ENCODE data around the gene VWA2.

The VWA2 gene

GRCh38 chr10:114278884-114279191 lies 39.8 kb downstream of the VWA2 start:
- H3K4me3 ChIP-seq: no peak overlapping the region
- H3K4me1 ChIP-seq: peaks cover 0 to 2% (median 0%) of the 10 kb centered on the region in 10 experiments; a peak in 3 of 20 replicates
- H3K9me3 ChIP-seq (replicated peaks in 1 of 11): no peaks in the 10 kb centered on the region
- H3K9ac ChIP-seq: no peak overlapping the region
- H3K27me3 ChIP-seq: no peaks in the 10 kb centered on the region
- no peak for TF ChIP-seq Cebpa-rat (IDR thresholded peaks at IDR 0.05)
- no peaks in the 10 kb centered on the region for H3K36me3 ChIP-seq
- no peak overlapping the region for H3K27ac ChIP-seq
- H4K20me1 ChIP-seq: no peaks in the 10 kb centered on the region
- H3K4me2 ChIP-seq: no peak overlapping the region

- no peak overlapping the region for H3K4me3 ChIP-seq
- no peak overlapping the region for H3K27ac ChIP-seq
- H3K27me3 ChIP-seq: no peaks in the 10 kb centered on the region
- no peaks in the 10 kb centered on the region for H3K9me3 ChIP-seq (replicated peaks in 1 of 11)
- peaks cover 0 to 6% (median 4%) of the 10 kb centered on the region in 10 experiments; a peak in 13 of 20 replicates for H3K4me1 ChIP-seq
- H3K9ac ChIP-seq: no peak overlapping the region
- H3K36me3 ChIP-seq: no peaks in the 10 kb centered on the region
- H3K4me2 ChIP-seq: no peak overlapping the region
- TF ChIP-seq Cebpa-rat (IDR thresholded peaks at IDR 0.05): no peak
- no peaks in the 10 kb centered on the region for H4K20me1 ChIP-seq
Measured at GRCh38 chr10:114279289-114279688, 40.2 kb downstream of the VWA2 start.

- Histone ChIP-seq H4K20me1 (no peaks in the 10 kb centered on the region; a peak in 1 of 22 replicates), H3K4me2 (no peak overlapping the region), H3K27ac (no peak overlapping the region), H3K4me1 (peaks cover 0 to 14% (median 12%) of the 10 kb centered on the region in 10 experiments; a peak in 13 of 20 replicates), H3K36me3 (no peaks in the 10 kb centered on the region), H3K9ac (no peak overlapping the region), H3K4me3 (no peak overlapping the region), H3K9me3 (replicated peaks in 1 of 11) (no peaks in the 10 kb centered on the region), H3K27me3 (no peaks in the 10 kb centered on the region)
- TF ChIP-seq Cebpa-rat (IDR thresholded peaks at IDR 0.05): no peak
Measured at GRCh38 chr10:114279901-114280644, 41.0 kb downstream of the VWA2 start.

- no peaks in the 10 kb centered on the region for H3K27me3 ChIP-seq
- no peaks in the 10 kb centered on the region for H3K36me3 ChIP-seq
- H3K27ac ChIP-seq: no peak overlapping the region
- H3K4me2 ChIP-seq: no peak overlapping the region
- no peaks in the 10 kb centered on the region for H3K9me3 ChIP-seq (replicated peaks in 1 of 11)
- TF ChIP-seq Cebpa-rat (IDR thresholded peaks at IDR 0.05): no peak
- peaks cover 0 to 15% (median 12%) of the 10 kb centered on the region in 10 experiments; a peak in 13 of 20 replicates for H3K4me1 ChIP-seq
- no peak overlapping the region for H3K9ac ChIP-seq
- H3K4me3 ChIP-seq: no peak overlapping the region
- H4K20me1 ChIP-seq: no peaks in the 10 kb centered on the region; a peak in 1 of 22 replicates
Measured at GRCh38 chr10:114281006-114281405, 42.0 kb downstream of the VWA2 start.

GRCh38 chr10:114281461-114281860 lies 42.4 kb downstream of the VWA2 start:
- H3K4me2 ChIP-seq: no peak overlapping the region
- no peak overlapping the region for H3K9ac ChIP-seq
- TF ChIP-seq Cebpa-rat (IDR thresholded peaks at IDR 0.05): no peak
- H3K9me3 ChIP-seq (replicated peaks in 1 of 11): no peaks in the 10 kb centered on the region
- no peaks in the 10 kb centered on the region for H3K36me3 ChIP-seq
- no peaks in the 10 kb centered on the region for H3K27me3 ChIP-seq
- H3K4me3 ChIP-seq: no peak overlapping the region
- no peaks in the 10 kb centered on the region; a peak in 1 of 22 replicates for H4K20me1 ChIP-seq
- no peak overlapping the region for H3K27ac ChIP-seq
- peaks cover 0 to 15% (median 12%) of the 10 kb centered on the region in 10 experiments; a peak in 13 of 20 replicates for H3K4me1 ChIP-seq

GRCh38 chr10:114282526-114282925 lies 43.5 kb downstream of the VWA2 start:
- Histone ChIP-seq H3K36me3 (no peaks in the 10 kb centered on the region), H3K4me3 (no peak overlapping the region), H3K9ac (no peak overlapping the region), H4K20me1 (no peaks in the 10 kb centered on the region; a peak in 1 of 22 replicates), H3K4me2 (no peak overlapping the region), H3K27me3 (no peaks in the 10 kb centered on the region), H3K4me1 (peaks cover 0 to 15% (median 12%) of the 10 kb centered on the region in 10 experiments; a peak in 13 of 20 replicates), H3K9me3 (replicated peaks in 1 of 11) (no peaks in the 10 kb centered on the region), H3K27ac (no peak overlapping the region)
- TF ChIP-seq Cebpa-rat (IDR thresholded peaks at IDR 0.05): no peak

- Histone ChIP-seq H4K20me1 (no peaks in the 10 kb centered on the region; a peak in 1 of 22 replicates), H3K27ac (no peak overlapping the region), H3K27me3 (no peaks in the 10 kb centered on the region), H3K36me3 (no peaks in the 10 kb centered on the region), H3K4me2 (no peak overlapping the region), H3K9ac (no peak overlapping the region), H3K4me1 (peaks cover 0 to 17% (median 13%) of the 10 kb centered on the region in 10 experiments; a peak in 13 of 20 replicates), H3K4me3 (no peak overlapping the region), H3K9me3 (replicated peaks in 1 of 11) (no peaks in the 10 kb centered on the region)
- TF ChIP-seq Cebpa-rat (IDR thresholded peaks at IDR 0.05): no peak
Measured at GRCh38 chr10:114283091-114283490, 44.0 kb downstream of the VWA2 start.

GRCh38 chr10:114283535-114284234 lies 44.6 kb downstream of the VWA2 start:
- no peak for TF ChIP-seq Cebpa-rat (IDR thresholded peaks at IDR 0.05)
- H3K4me2 ChIP-seq: peak overlapping the region in 5 of 11 experiments; percentile 35 to 61 (median 53); a peak in 6 of 22 replicates
- no peak overlapping the region for H3K9ac ChIP-seq
- no peaks in the 10 kb centered on the region; a peak in 1 of 22 replicates for H4K20me1 ChIP-seq
- no peaks in the 10 kb centered on the region for H3K36me3 ChIP-seq
- H3K9me3 ChIP-seq (replicated peaks in 1 of 11): no peaks in the 10 kb centered on the region; a peak in 1 of 22 replicates
- H3K4me3 ChIP-seq: no peak overlapping the region
- H3K4me1 ChIP-seq: peaks cover 2 to 23% (median 19%) of the 10 kb centered on the region in 10 experiments; a peak in 17 of 20 replicates
- no peaks in the 10 kb centered on the region for H3K27me3 ChIP-seq
- no peak overlapping the region for H3K27ac ChIP-seq

- Histone ChIP-seq H4K20me1 (no peaks in the 10 kb centered on the region; a peak in 1 of 22 replicates), H3K27ac (no peak overlapping the region), H3K27me3 (no peaks in the 10 kb centered on the region)
Measured at GRCh38 chr10:114284346-114285071, 45.5 kb downstream of the VWA2 start.

More at GRCh38 chr10:114284346-114285071, 45.5 kb downstream of the VWA2 start:
- no peak for TF ChIP-seq Cebpa-rat (IDR thresholded peaks at IDR 0.05)
- no peak overlapping the region for H3K4me3 ChIP-seq
- H3K36me3 ChIP-seq: no peaks in the 10 kb centered on the region
- H3K9ac ChIP-seq: no peak overlapping the region
- peak overlapping the region in 7 of 11 experiments; percentile 35 to 61 (median 48); a peak in 14 of 22 replicates for H3K4me2 ChIP-seq
- peaks cover 8 to 31% (median 27%) of the 10 kb centered on the region in 10 experiments; a peak in 18 of 20 replicates for H3K4me1 ChIP-seq
- peaks cover 0 to 7% (median 0%) of the 10 kb centered on the region in 11 experiments; a peak in 7 of 22 replicates for H3K9me3 ChIP-seq (replicated peaks in 1 of 11)

Measured in BLaER1 treated with 17β-estradiol and CSF1 and Interleukin-3, amounts not matched to agents 10 nM and 100 nM (cell line).